Measurements from ENCODE around the gene TFIP11. TPM values are rescaled to one million over a fixed set of nuclear protein-coding genes. Genes with fewer than 3 reads are reported as not detected.
A peak's percentile ranks its signal among the peaks of the same experiment; 100 is the strongest.

Gene TFIP11
- total RNA-seq, 2 experiments from 2014 or later, result 50.8 to 55.5 TPM

GRCh38 chr22:26463101-26463661 is 49.1 kb downstream of the TFIP11 start:
- Mint-ChIP-seq H3K27ac (no peak overlapping the region), H3K4me1 (peaks cover 3% of the 10 kb centered on the region), H3K36me3 (ENCODE audit: low read depth) (peaks cover 29% of the 10 kb centered on the region), H3K27me3 (no peaks in the 10 kb centered on the region), H3K9me3 (no peaks in the 10 kb centered on the region), H3K4me3 (no peak overlapping the region)
- no peak for DNase-seq
- ChIA-PET CTCF (interaction anchor here (1.1 to 5.7 kb wide), 6 partner anchors 10 to 103 kb away, joined by 3 to 79 read pairs (median 8); no protein-coding TSS in a partner anchor), POLR2A (no interaction called here)

GRCh38 chr22:26462641-26463040 is 49.6 kb downstream of the TFIP11 start:
- peaks cover 3% of the 10 kb centered on the region for H3K4me1 Mint-ChIP-seq
- H3K9me3 Mint-ChIP-seq, result no peaks in the 10 kb centered on the region
- ChIA-PET POLR2A (interaction anchor here (1.4 kb wide), 1 partner anchor 21 kb away, joined by 7 read pairs; the partner anchor contains the start of genes HPS4 and SRRD), CTCF (interaction anchor here (1.0 to 5.7 kb wide), 7 partner anchors 10 to 211 kb away, joined by 3 to 79 read pairs (median 4); no protein-coding TSS in a partner anchor)
- H3K4me3 Mint-ChIP-seq, result no peak overlapping the region
- no peak overlapping the region for H3K27ac Mint-ChIP-seq
- no peak for DNase-seq
- H3K27me3 Mint-ChIP-seq, result no peaks in the 10 kb centered on the region
- peaks cover 28% of the 10 kb centered on the region for H3K36me3 Mint-ChIP-seq (ENCODE audit: low read depth)

- CTCF ChIA-PET, result interaction anchor here (0.9 to 5.7 kb wide), 13 partner anchors 11 to 212 kb away, joined by 3 to 79 read pairs (median 9); no protein-coding TSS in a partner anchor
- POLR2A ChIA-PET, result interaction anchor here (1.4 kb wide), 1 partner anchor 22 kb away, joined by 7 read pairs; the partner anchor contains the start of genes HPS4 and SRRD
Observed at GRCh38 chr22:26462051-26462450, 50.2 kb downstream of the TFIP11 start.

GRCh38 chr22:26461188-26461810 is 51.0 kb downstream of the TFIP11 start:
- H3K4me1 Mint-ChIP-seq, result no peaks in the 10 kb centered on the region
- POLR2A ChIA-PET, result interaction anchor here (1.4 kb wide), 2 partner anchors 11 to 23 kb away, joined by 3 to 7 read pairs; partner anchors contain the start of genes HPS4 and SRRD
- H3K27me3 Mint-ChIP-seq, result no peaks in the 10 kb centered on the region
- H3K4me3 Mint-ChIP-seq, result no peak overlapping the region
- peaks cover 28% of the 10 kb centered on the region for H3K36me3 Mint-ChIP-seq (ENCODE audit: low read depth)
- no peaks in the 10 kb centered on the region for H3K9me3 Mint-ChIP-seq
- H3K27ac Mint-ChIP-seq, result no peak overlapping the region
- peak; percentile 32 for DNase-seq
- CTCF ChIA-PET, result interaction anchor here (0.9 to 5.7 kb wide), 11 partner anchors 11 to 95 kb away, joined by 3 to 79 read pairs (median 11); no protein-coding TSS in a partner anchor

More at GRCh38 chr22:26462051-26462450, 50.2 kb downstream of the TFIP11 start:
- no peak overlapping the region for H3K4me3 Mint-ChIP-seq
- no peaks in the 10 kb centered on the region for H3K27me3 Mint-ChIP-seq
- H3K27ac Mint-ChIP-seq, result no peak overlapping the region
- no peak for DNase-seq
- peaks cover 3% of the 10 kb centered on the region for H3K4me1 Mint-ChIP-seq
- H3K36me3 Mint-ChIP-seq (ENCODE audit: low read depth), result peaks cover 31% of the 10 kb centered on the region
- H3K9me3 Mint-ChIP-seq, result no peaks in the 10 kb centered on the region

DNA sequence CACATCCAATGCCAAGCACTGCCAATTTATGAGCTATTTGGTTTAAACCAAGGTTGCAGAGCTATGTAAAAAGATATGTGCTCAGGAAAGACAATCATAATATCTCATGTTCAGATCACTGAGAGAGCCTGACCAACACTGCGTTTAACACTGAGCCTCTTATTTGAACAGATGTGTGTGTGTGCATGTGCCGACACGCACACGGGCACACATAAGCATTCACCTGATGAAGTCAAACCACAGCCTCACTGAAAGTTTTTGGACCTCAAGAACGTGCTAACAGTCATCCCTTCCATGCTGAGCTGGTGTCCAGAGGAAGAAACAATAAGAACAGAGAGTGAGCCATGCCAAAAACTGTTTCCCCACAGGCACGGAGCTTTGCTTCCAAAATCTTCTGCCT is 52.1 kb downstream of the TFIP11 start:
- no peak overlapping the region for H3K27ac Mint-ChIP-seq
- POLR2A ChIA-PET, result interaction anchor here (1.4 kb wide), 1 partner anchor 12 kb away, joined by 3 read pairs; no protein-coding TSS in a partner anchor
- no peaks in the 10 kb centered on the region for H3K9me3 Mint-ChIP-seq
- H3K36me3 Mint-ChIP-seq (ENCODE audit: low read depth), result peaks cover 25% of the 10 kb centered on the region
- no peaks in the 10 kb centered on the region for H3K27me3 Mint-ChIP-seq
- no peak for DNase-seq
- no peaks in the 10 kb centered on the region for H3K4me1 Mint-ChIP-seq
- CTCF ChIA-PET, result interaction anchor here (0.5 to 5.7 kb wide), 15 partner anchors 8 to 213 kb away, joined by 3 to 79 read pairs (median 7); no protein-coding TSS in a partner anchor
- H3K4me3 Mint-ChIP-seq, result no peak overlapping the region

DNA sequence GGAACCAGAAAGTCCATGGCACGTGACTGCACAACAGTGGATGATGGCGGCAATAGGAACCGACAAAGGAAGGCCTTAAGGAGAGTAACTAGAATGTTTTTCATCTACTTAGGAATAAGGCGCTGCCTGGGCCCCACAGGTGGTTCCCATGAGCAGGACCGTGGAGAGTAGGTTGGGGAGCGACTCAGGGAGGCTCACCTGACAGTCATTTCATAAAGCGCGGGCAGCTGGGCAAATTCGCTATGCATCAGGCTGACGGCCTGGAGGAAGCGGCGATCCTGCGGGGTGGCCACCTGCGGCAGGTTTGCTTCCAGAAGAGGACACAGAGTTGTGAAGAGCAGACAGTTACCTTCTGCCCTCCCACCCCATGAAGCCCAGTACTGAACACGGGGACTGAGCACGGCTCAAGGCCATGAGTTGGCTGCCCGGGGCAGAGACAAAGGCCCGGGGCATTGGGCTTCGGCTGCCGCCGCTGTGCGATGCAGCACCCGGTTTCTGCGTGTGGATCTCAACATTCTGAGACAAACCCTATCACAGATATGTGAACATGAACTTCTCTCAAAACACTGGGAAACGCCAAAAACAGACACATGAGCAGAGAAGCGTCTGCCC is 54.5 kb downstream of the TFIP11 start:
- Mint-ChIP-seq H3K4me3 (no peak overlapping the region), H3K27me3 (no peaks in the 10 kb centered on the region), H3K36me3 (ENCODE audit: low read depth) (peaks cover 18% of the 10 kb centered on the region), H3K9me3 (no peaks in the 10 kb centered on the region), H3K4me1 (no peaks in the 10 kb centered on the region), H3K27ac (no peak overlapping the region)
- ChIA-PET POLR2A (no interaction called here), CTCF (interaction anchor here (1.4 kb wide), 1 partner anchor 58 kb away, joined by 3 read pairs; no protein-coding TSS in a partner anchor)
- DNase-seq, result no peak

- DNase-seq, result no peak
- Mint-ChIP-seq H3K36me3 (ENCODE audit: low read depth) (peaks cover 28% of the 10 kb centered on the region), H3K27ac (no peak overlapping the region), H3K9me3 (no peaks in the 10 kb centered on the region), H3K4me1 (no peaks in the 10 kb centered on the region), H3K4me3 (no peak overlapping the region), H3K27me3 (no peaks in the 10 kb centered on the region)
- ChIA-PET POLR2A (no interaction called here), CTCF (no interaction called here)
Observed at GRCh38 chr22:26453812-26454500, 58.3 kb downstream of the TFIP11 start.

DNA sequence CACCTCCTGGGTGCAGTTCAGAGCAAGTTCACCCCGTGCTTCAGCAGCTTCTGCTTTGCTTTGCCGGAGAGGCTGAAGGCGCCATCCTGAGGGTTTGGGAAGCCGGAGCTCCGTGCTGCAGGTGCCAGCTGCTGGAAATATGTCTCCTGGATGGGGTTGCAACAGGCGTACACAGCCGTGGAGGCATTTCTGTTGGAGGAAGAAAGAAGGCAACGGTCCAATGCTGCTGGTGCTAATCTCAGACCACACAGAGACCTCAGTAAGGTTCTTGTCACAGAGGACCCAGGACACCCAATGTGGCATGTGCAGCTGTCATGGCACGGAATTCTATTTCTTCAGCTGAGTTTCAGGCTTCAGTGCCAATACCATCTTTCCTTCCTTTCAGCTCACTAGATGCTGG is 59.1 kb downstream of the TFIP11 start:
- no peaks in the 10 kb centered on the region for H3K27me3 Mint-ChIP-seq
- ChIA-PET POLR2A (no interaction called here), CTCF (no interaction called here)
- H3K4me1 Mint-ChIP-seq, result no peaks in the 10 kb centered on the region
- H3K36me3 Mint-ChIP-seq (ENCODE audit: low read depth), result peaks cover 26% of the 10 kb centered on the region
- H3K27ac Mint-ChIP-seq, result no peak overlapping the region
- no peak overlapping the region for H3K4me3 Mint-ChIP-seq
- H3K9me3 Mint-ChIP-seq, result no peaks in the 10 kb centered on the region
- no peak for DNase-seq

DNA sequence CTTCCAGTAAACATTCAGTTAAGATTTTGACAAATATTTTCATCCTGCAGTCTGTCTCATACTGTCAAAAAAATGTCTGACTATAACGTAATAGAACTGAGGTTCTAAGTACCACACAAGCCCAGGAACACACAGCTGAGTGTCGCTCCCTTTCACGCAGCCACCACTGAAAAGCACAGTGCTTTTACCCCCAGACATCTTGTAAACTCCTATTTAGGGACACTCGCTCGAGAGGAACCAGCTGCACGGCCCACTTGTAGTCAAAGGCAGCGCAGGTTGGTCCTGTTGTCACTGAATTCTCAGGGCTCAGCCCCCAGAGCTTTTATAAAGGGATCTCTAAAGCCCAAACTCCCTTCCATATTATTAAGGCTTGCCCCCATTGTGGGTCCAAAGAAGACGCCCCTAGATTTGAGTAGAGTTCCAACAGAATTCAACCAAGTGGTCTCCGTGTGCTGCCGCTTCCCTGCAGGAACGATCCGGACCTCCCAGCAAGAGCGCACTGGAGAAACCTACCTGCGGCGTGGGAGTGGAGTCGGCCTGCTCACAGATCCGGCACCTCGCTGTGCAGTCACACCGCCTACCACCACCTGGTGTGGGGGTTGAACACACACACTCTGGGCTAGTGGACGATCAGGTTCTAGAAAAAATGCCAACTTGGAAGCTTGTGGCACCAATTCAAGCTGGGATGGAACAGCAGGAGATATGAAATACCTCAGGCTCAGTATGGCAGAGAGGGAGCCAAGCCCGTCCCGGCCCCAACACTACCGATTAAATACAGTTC is 59.8 kb downstream of the TFIP11 start:
- ChIA-PET POLR2A (no interaction called here), CTCF (interaction anchor here (1.3 kb wide), 1 partner anchor 8 kb away, joined by 3 read pairs; no protein-coding TSS in a partner anchor)
- Mint-ChIP-seq H3K4me1 (no peaks in the 10 kb centered on the region), H3K4me3 (no peak overlapping the region), H3K36me3 (ENCODE audit: low read depth) (peaks cover 21% of the 10 kb centered on the region), H3K27ac (no peak overlapping the region), H3K27me3 (no peaks in the 10 kb centered on the region), H3K9me3 (no peaks in the 10 kb centered on the region)
- no peak for DNase-seq

- no peak for DNase-seq
- peaks cover 21% of the 10 kb centered on the region for H3K36me3 Mint-ChIP-seq (ENCODE audit: low read depth)
- no peaks in the 10 kb centered on the region for H3K9me3 Mint-ChIP-seq
- ChIA-PET CTCF (no interaction called here), POLR2A (no interaction called here)
- H3K27ac Mint-ChIP-seq, result no peak overlapping the region
- no peaks in the 10 kb centered on the region for H3K27me3 Mint-ChIP-seq
- no peaks in the 10 kb centered on the region for H3K4me1 Mint-ChIP-seq
- no peak overlapping the region for H3K4me3 Mint-ChIP-seq
Observed at GRCh38 chr22:26450453-26451185, 61.7 kb downstream of the TFIP11 start.

DNA sequence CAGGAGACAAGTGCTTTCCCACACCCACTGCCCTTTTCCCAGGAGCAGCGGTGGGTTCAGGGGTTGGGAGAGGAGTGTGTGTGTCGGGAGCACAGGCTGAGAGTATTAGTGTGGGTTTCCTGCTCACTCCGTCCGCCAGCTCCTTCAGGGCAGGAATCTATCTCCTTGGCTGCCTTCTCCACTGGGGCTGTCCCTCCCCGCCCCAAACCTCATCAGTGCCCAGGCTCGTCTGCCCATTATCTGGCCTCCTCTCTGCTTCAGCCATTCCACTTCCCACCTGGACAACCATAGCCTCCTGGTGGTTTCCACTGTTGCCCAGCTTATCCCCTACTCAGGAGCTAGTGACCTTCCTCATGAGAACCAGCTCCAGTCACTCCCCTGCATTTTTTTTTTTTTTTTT is 63.3 kb downstream of the TFIP11 start:
- H3K27ac Mint-ChIP-seq, result no peak overlapping the region
- POLR2A ChIA-PET, result interaction anchor here (1.5 kb wide), 1 partner anchor 35 kb away, joined by 5 read pairs; the partner anchor contains the start of genes HPS4 and SRRD
- DNase-seq, result no peak
- no peak overlapping the region for H3K4me3 Mint-ChIP-seq
- CTCF ChIA-PET, result interaction anchor here (1.1 kb wide), 1 partner anchor 13 kb away, joined by 3 read pairs; no protein-coding TSS in a partner anchor
- H3K4me1 Mint-ChIP-seq, result no peaks in the 10 kb centered on the region
- H3K36me3 Mint-ChIP-seq (ENCODE audit: low read depth), result peaks cover 22% of the 10 kb centered on the region
- H3K27me3 Mint-ChIP-seq, result no peaks in the 10 kb centered on the region
- no peaks in the 10 kb centered on the region for H3K9me3 Mint-ChIP-seq
